Neural progenitor cell (in vitro differentiated cells): ENCODE results near the gene SFI1. TPM values are rescaled to one million over a fixed set of nuclear protein-coding genes. Genes with fewer than 3 reads are reported as not detected.
A peak's percentile ranks its signal among the peaks of the same experiment; 100 is the strongest.
"Not testable (repeated sequence)": the region's sequence is repeated elsewhere in the genome, so short reads cannot be mapped to it uniquely, and the experiment has no call there.

Source experiments
- DNase-seq: peaks from one replicate; pipeline ENCODE4 v3.0.0-alpha.2; 2016; ENCODE audit warnings: low spot score
- H2AFZ ChIP-seq: fragments of 200-600 bp; sonication (generic); replicated peaks from 2 replicates; pipeline ENCODE4 v1.6.1; 2016; ENCODE audit warnings: antibody characterized with exemption
- H3F3A ChIP-seq: fragments of 200-600 bp; sonication (generic); 2 replicates; pipeline ENCODE4 v1.6.1; 2016; ENCODE audit warnings: antibody characterized with exemption, low read depth
- H3K27ac ChIP-seq: fragments of 200-600 bp; sonication (generic); 2 replicates; pipeline ENCODE4 v1.5.1; 2016; ENCODE audit warnings: mild to moderate bottlenecking
- H3K27me3 ChIP-seq: fragments of 200-600 bp; sonication (generic); 2 replicates; pipeline ENCODE4 v1.6.1; 2016; ENCODE audit warnings: mild to moderate bottlenecking, moderate library complexity
- H3K36me3 ChIP-seq: fragments of 200-600 bp; sonication (generic); 2 replicates; pipeline ENCODE4 v1.5.1; 2016
- H3K4me1 ChIP-seq: fragments of 200-600 bp; sonication (generic); 2 replicates; pipeline ENCODE4 v1.6.1; 2016; ENCODE audit warnings: mixed run types
- H3K4me2 ChIP-seq: fragments of 200-600 bp; sonication (generic); 2 replicates; pipeline ENCODE4 v1.6.1; 2016
- H3K4me3 ChIP-seq: fragments of 200-600 bp; sonication (generic); 2 replicates; pipeline ENCODE4 v1.5.1; 2016
- H3K79me2 ChIP-seq: fragments of 200-600 bp; sonication (generic); 2 replicates; pipeline ENCODE4 v1.6.1; 2016; ENCODE audit warnings: low read depth
- H3K9ac ChIP-seq: fragments of 200-600 bp; sonication (generic); 2 replicates; pipeline ENCODE4 v1.6.1; 2016
- H3K9me3 ChIP-seq: fragments of 200-600 bp; sonication (generic); 2 replicates; pipeline ENCODE4 v1.5.1; 2016; ENCODE audit warnings: low read depth
- H4K20me1 ChIP-seq: fragments of 200-600 bp; sonication (generic); 2 replicates; pipeline ENCODE4 v1.6.1; 2016; ENCODE audit warnings: low read depth
- H3K27ac Mint-ChIP-seq: 3 replicates; pipeline ENCODE4 v1.8.0; 2021; ENCODE audit warnings: mixed read lengths
- H3K27me3 Mint-ChIP-seq: 2 replicates; pipeline ENCODE4 v1.8.0; 2022; ENCODE audit warnings: low read depth, mild to moderate bottlenecking, inconsistent platforms, moderate library complexity, mixed read lengths; ENCODE audit not compliant: insufficient read depth
- H3K36me3 Mint-ChIP-seq: 3 replicates; pipeline ENCODE4 v1.8.0; 2021; ENCODE audit warnings: mixed read lengths
- H3K4me1 Mint-ChIP-seq: 3 replicates; pipeline ENCODE4 v1.8.0; 2021; ENCODE audit warnings: mixed read lengths
- H3K4me3 Mint-ChIP-seq: 3 replicates; pipeline ENCODE4 v1.8.0; 2021; ENCODE audit warnings: mild to moderate bottlenecking, moderate library complexity, mixed read lengths
- H3K9me3 Mint-ChIP-seq: 3 replicates; pipeline ENCODE4 v1.8.0; 2020; ENCODE audit warnings: mixed read lengths
- CTCF ChIP-seq: fragments of 200-600 bp; sonication (generic); IDR thresholded peaks from 2 replicates; pipeline ENCODE4 v1.5.1; 2017; ENCODE audit warnings: antibody characterized with exemption, mild to moderate bottlenecking
- EZH2 ChIP-seq: fragments of 200-600 bp; sonication (generic); IDR thresholded peaks from 2 replicates; pipeline ENCODE4 v1.6.1; 2017; ENCODE audit warnings: antibody characterized with exemption, mild to moderate bottlenecking, moderate library complexity
- EZH2phosphoT487 ChIP-seq: fragments of 200-600 bp; sonication (generic); IDR thresholded peaks from 2 replicates; pipeline ENCODE4 v1.6.1; 2017; ENCODE audit warnings: antibody characterized with exemption
- total RNA-seq: library from RNA; depleted of rRNA; stranded (reverse); fragments of >200 nt; gene quantifications from 2 replicates; pipeline ENCODE4 v1.2.3, GENCODE V29; 2015; ENCODE audit warnings: low replicate concordance

The SFI1 gene
- total RNA-seq, 1 donor from 2014 or later, result 25.0 TPM

DNA sequence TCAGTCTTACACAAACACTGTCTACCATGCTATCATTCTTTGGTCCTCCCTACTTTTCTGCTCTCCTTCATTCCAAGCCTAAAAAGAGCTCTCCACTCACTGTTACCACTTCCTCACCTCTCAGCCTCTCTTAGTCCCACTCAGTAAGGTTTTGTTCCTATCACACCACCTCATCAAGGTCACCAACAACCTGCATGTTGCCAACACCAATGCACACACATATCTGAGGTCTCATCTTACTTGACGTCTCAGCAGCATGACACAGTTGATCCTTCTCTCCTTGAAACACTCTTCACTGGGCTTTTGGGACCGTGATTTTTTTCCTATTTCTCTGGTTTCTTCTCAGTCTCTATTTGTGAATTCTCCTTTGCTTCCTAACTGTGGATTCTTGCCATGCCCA lies 157.6 kb downstream of the SFI1 start:
- no peak overlapping the region for H3K4me3 Mint-ChIP-seq
- no peak for TF ChIP-seq EZH2phosphoT487
- TF ChIP-seq EZH2, result no peak
- TF ChIP-seq CTCF, result no peak
- no peak overlapping the region for H3K9ac ChIP-seq
- no peaks in the 10 kb centered on the region for H3K27me3 ChIP-seq
- no peak overlapping the region for H2AFZ ChIP-seq
- no peak overlapping the region for H3K27ac Mint-ChIP-seq
- peaks cover 4% of the 10 kb centered on the region for H3K36me3 Mint-ChIP-seq
- no peaks in the 10 kb centered on the region for H3K4me1 Mint-ChIP-seq
- H3K9me3 ChIP-seq, result no peaks in the 10 kb centered on the region
- H3K27ac ChIP-seq, result no peak overlapping the region
- H4K20me1 ChIP-seq, result peaks cover 33% of the 10 kb centered on the region
- no peaks in the 10 kb centered on the region for H3K36me3 ChIP-seq
- H3K9me3 Mint-ChIP-seq, result no peaks in the 10 kb centered on the region
- H3K4me3 ChIP-seq, result no peak overlapping the region
- H3F3A ChIP-seq, result no peaks in the 10 kb centered on the region
- H3K79me2 ChIP-seq, result peaks cover 92% of the 10 kb centered on the region
- no peaks in the 10 kb centered on the region for H3K4me1 ChIP-seq
- DNase-seq, result no peak
- peaks cover 3% of the 10 kb centered on the region for H3K27me3 Mint-ChIP-seq
- no peak overlapping the region for H3K4me2 ChIP-seq

DNA sequence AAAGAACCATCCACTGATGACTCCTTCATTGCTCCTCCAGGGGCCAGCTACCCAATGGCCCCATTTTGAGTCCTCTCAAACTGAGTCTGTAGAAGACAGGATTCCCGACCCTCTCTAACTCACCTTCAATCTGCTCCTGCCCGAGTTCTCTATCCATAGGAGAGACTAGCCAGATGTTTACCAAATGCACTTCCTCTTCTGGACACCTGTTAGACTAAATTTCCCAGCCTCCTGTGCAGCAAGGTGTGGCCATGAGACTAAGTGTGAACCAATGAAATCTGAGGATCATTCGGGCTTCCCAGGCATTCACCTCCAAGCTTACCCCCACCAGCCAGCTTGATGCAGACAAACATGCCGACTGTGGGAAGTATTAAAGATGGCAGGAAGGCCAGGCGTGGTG lies 158.1 kb downstream of the SFI1 start:
- H3K4me3 ChIP-seq, result no peak overlapping the region
- TF ChIP-seq EZH2 (no peak), CTCF (no peak), EZH2phosphoT487 (no peak)

DNA sequence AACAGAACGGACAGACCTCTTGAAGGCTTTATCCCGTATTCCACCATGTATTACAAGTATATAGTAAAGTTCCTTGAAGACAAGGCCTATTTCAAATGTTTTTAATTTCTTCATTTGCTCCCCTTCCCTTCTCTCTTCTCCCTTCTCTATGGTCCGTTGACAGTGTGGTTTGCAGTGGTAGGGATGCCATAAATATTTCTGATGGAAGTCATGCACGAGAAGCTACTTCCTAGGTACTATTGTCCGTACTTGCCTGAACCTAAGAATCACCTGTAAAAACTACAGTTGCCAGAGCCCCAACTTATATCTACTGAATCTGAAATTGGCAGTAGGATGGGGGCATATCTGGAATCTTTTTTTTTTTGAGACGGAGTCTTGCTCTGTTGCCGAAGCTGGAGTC lies 162.9 kb downstream of the SFI1 start:
- Mint-ChIP-seq H3K27me3 (peaks cover 5% of the 10 kb centered on the region), H3K4me1 (peaks cover 19% of the 10 kb centered on the region), H3K27ac (no peak overlapping the region), H3K9me3 (no peaks in the 10 kb centered on the region), H3K36me3 (no peaks in the 10 kb centered on the region), H3K4me3 (no peak overlapping the region)
- H3K9ac ChIP-seq, result no peak overlapping the region
- H3F3A ChIP-seq, result peaks cover 3% of the 10 kb centered on the region
- H2AFZ ChIP-seq, result no peak overlapping the region
- H3K27ac ChIP-seq, result no peak overlapping the region
- TF ChIP-seq CTCF, result no peak
- no peak for TF ChIP-seq EZH2phosphoT487
- TF ChIP-seq EZH2, result no peak
- H3K9me3 ChIP-seq, result no peaks in the 10 kb centered on the region
- no peak overlapping the region for H3K4me2 ChIP-seq
- peaks cover 78% of the 10 kb centered on the region for H3K79me2 ChIP-seq
- H3K27me3 ChIP-seq, result no peaks in the 10 kb centered on the region
- peaks cover 12% of the 10 kb centered on the region for H4K20me1 ChIP-seq
- H3K4me1 ChIP-seq, result no peaks in the 10 kb centered on the region
- no peaks in the 10 kb centered on the region for H3K36me3 ChIP-seq
- no peak overlapping the region for H3K4me3 ChIP-seq
- no peak for DNase-seq

More for the DNA sequence above, 158.1 kb downstream of the SFI1 start:
- Histone ChIP-seq H2AFZ (no peak overlapping the region), H3F3A (no peaks in the 10 kb centered on the region), H3K79me2 (peaks cover 96% of the 10 kb centered on the region), H3K4me1 (no peaks in the 10 kb centered on the region), H3K36me3 (no peaks in the 10 kb centered on the region), H3K4me2 (no peak overlapping the region), H3K9ac (no peak overlapping the region), H3K27me3 (no peaks in the 10 kb centered on the region), H4K20me1 (peaks cover 33% of the 10 kb centered on the region), H3K9me3 (no peaks in the 10 kb centered on the region), H3K27ac (no peak overlapping the region)
- H3K36me3 Mint-ChIP-seq, result no peaks in the 10 kb centered on the region
- H3K27me3 Mint-ChIP-seq, result peaks cover 3% of the 10 kb centered on the region
- no peak for DNase-seq
- no peak overlapping the region for H3K4me3 Mint-ChIP-seq
- H3K4me1 Mint-ChIP-seq, result no peaks in the 10 kb centered on the region
- no peaks in the 10 kb centered on the region for H3K9me3 Mint-ChIP-seq
- H3K27ac Mint-ChIP-seq, result no peak overlapping the region

GRCh38 chr22:31660860-31661341 lies 164.6 kb downstream of the SFI1 start:
- Histone ChIP-seq H3K79me2 (peaks cover 61% of the 10 kb centered on the region), H3K4me2 (peak overlapping the region; percentile 91), H3K4me3 (peak overlapping the region; percentile 78), H3K9ac (peak overlapping the region; percentile 69)
- H3K4me1 ChIP-seq, H3K36me3 Mint-ChIP-seq, H3K36me3 ChIP-seq, H4K20me1 ChIP-seq, H3F3A ChIP-seq, H3K9me3 ChIP-seq, H3K27ac Mint-ChIP-seq, H3K27me3 Mint-ChIP-seq, DNase-seq, H3K27ac ChIP-seq, H3K27me3 ChIP-seq, H3K9me3 Mint-ChIP-seq, H2AFZ ChIP-seq: not testable (repeated sequence)
- H3K4me1 Mint-ChIP-seq, result peaks cover 19% of the 10 kb centered on the region
- H3K4me3 Mint-ChIP-seq, result peak overlapping the region; percentile 100
